Measurements from ENCODE around the gene CACNA2D4.
A peak's percentile ranks its signal among the peaks of the same experiment; 100 is the strongest.

Gene CACNA2D4

DNA sequence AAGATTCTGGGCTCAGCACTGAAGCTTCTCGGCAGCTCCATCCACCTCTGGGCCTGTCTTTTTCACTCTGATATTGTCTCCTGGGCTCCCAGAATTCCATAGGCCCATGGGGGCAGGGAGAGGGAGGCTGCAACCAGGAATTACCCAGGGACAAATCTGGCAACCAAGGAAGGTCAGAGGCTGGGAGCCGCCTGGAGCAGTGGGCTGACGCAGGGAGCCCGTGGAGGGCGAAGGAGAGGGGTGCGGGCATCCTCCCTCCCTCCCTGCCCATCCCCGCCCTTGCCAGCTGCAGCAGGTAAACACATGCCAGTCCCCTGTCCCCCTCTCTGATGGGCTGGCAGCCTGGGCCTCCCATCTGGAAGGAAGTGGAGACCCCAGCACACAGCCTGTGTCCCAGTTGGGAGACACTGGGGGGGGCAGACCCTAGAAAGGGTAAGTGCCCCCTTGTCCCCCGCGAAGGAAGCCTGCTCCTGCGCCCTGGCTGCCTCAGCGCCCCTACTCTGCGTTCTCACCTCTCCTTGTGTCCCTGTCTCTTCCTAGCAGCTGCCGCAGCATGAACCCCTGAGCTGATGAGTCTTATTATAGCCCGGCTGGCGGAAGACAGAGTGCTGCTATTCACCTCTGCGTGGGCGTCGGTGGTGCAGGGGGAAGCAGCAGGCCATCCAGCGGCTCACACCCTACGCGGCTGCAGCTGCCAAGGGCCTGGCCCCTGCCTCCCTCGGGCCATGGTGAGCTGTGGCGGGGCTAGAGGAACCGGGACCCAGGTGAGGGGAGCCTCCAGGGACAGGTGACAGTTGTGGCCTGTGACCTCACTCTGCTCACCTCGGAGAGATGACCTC, 91.4 kb downstream of the CACNA2D4 start:
- H3K9ac ChIP-seq = peak overlapping the region in 10 of 11 experiments; percentile 21 to 78 (median 59); a peak in 17 of 22 replicates
- H3K4me1 ChIP-seq = peaks cover 66 to 100% (median 100%) of the 10 kb centered on the region in 10 experiments
- TF ChIP-seq Cebpa-rat (IDR thresholded peaks at IDR 0.05) = no peak

DNA sequence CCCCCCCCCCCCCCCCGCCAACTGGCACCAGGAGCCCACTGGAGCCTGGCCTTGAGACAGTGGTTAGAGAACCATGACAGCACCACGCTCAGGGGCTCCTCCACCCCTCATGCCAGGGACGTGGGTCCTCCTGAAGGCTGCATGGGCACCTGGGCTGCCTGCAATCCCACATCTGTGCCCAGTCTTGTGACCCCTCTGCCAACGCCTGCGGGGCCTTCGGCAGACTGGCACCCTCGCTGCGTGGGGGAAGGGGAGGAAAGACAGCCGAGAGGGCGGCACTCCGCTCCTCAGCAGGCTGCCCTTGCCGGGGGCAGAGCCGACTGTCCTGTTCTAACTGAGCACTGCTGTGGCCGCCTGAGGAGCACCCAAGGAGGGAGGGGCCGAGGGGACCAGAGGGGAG, 92.1 kb downstream of the CACNA2D4 start:
- Histone ChIP-seq H3K36me3 (peaks cover 0 to 4% (median 0%) of the 10 kb centered on the region in 11 experiments; a peak in 2 of 22 replicates), H3K9me3 (replicated peaks in 1 of 11) (no peaks in the 10 kb centered on the region), H3K4me3 (peak overlapping the region in 2 of 10 experiments; percentile 38 to 45; a peak in 3 of 20 replicates), H3K4me2 (peak overlapping the region; percentile 82 to 97 (median 96)), H3K9ac (peak overlapping the region in 9 of 11 experiments; percentile 29 to 78 (median 61); a peak in 15 of 22 replicates), H3K4me1 (peaks cover 66 to 100% (median 100%) of the 10 kb centered on the region in 10 experiments), H3K27me3 (peaks cover 0 to 4% (median 0%) of the 10 kb centered on the region in 11 experiments; a peak in 8 of 22 replicates), H4K20me1 (no peaks in the 10 kb centered on the region), H3K27ac (peak overlapping the region in 8 of 11 experiments; percentile 46 to 84 (median 72); a peak in 16 of 22 replicates)
- no peak for TF ChIP-seq Cebpa-rat (IDR thresholded peaks at IDR 0.05)

More for the DNA sequence above, 91.4 kb downstream of the CACNA2D4 start:
- Histone ChIP-seq H3K27me3 (no peaks in the 10 kb centered on the region), H3K4me3 (peak overlapping the region in 5 of 10 experiments; percentile 26 to 45 (median 38); a peak in 9 of 20 replicates), H3K4me2 (peak overlapping the region; percentile 82 to 97 (median 96)), H4K20me1 (no peaks in the 10 kb centered on the region), H3K9me3 (replicated peaks in 1 of 11) (no peaks in the 10 kb centered on the region), H3K36me3 (peaks cover 0 to 4% (median 0%) of the 10 kb centered on the region in 11 experiments; a peak in 2 of 22 replicates), H3K27ac (peak overlapping the region in 9 of 11 experiments; percentile 9 to 84 (median 66); a peak in 17 of 22 replicates)

DNA sequence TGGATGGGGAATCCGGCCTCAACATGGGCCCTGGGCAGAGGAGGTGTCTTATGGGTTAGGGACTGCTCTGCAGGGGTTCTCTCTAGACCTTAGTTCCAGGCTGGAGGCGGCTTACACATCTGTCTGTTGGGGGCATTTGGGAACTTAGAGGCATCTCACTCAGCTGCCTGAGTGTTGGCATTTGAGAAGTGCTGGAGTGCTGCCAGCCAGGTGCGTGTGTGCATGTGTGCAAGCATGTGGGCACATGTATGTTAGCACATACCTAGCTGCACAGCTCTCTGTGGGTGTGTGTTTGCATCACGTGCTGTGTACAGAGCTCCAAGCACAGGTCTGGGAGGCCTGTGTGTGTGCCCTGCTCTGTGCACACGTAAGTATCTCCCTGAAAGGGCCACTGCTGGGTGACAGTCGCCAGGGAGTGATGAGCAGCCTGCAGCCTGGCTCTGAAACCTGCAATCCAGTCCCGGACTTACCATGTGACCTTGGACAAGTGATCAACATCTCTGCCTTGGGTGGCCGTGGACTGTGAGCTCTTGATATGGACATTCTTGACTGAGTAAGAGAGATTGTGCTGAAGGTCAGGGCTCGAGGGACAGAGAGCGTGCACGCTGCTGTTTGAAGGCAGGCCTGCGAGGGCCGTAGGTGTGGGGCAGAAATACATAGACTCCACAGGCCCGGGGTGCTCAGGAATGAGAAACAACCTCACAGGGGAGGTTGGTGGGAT, 92.9 kb downstream of the CACNA2D4 start:
- Histone ChIP-seq H3K27me3 (peaks cover 0 to 13% (median 0%) of the 10 kb centered on the region in 11 experiments; a peak in 9 of 22 replicates), H3K36me3 (no peaks in the 10 kb centered on the region; a peak in 1 of 22 replicates), H3K9ac (peak overlapping the region in 4 of 11 experiments; percentile 72 to 78 (median 75); a peak in 8 of 22 replicates), H3K27ac (peak overlapping the region in 6 of 11 experiments; percentile 57 to 84 (median 79); a peak in 8 of 22 replicates), H3K4me2 (peak overlapping the region in 10 of 11 experiments; percentile 16 to 97 (median 96); a peak in 19 of 22 replicates), H3K9me3 (replicated peaks in 1 of 11) (no peaks in the 10 kb centered on the region), H3K4me3 (no peak overlapping the region), H4K20me1 (no peaks in the 10 kb centered on the region), H3K4me1 (peaks cover 66 to 100% (median 100%) of the 10 kb centered on the region in 10 experiments)
- TF ChIP-seq Cebpa-rat (IDR thresholded peaks at IDR 0.05) = no peak

DNA sequence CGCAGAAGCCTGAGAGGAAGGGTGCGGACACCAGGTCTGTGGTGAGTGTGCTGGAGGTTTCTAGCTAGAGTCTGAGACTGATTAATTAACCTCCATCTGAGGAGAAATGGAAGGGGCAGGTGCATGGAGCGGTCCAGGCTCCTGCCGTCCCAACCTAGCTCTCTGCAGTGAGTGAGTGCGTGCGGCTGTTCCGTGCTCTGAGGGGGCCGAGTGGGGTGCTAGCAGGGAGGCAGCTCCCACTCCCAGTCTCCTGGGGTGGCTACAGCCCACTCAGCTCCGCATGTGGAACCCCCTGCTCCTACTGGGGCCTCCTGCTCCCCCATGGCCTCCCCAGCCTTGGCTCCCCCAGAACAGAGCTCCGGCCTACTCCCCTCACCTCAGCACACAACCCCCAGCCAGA, 95.2 kb downstream of the CACNA2D4 start:
- TF ChIP-seq Cebpa-rat (IDR thresholded peaks at IDR 0.05) = no peak
- no peaks in the 10 kb centered on the region for H3K36me3 ChIP-seq
- peaks cover 66 to 94% (median 94%) of the 10 kb centered on the region in 10 experiments for H3K4me1 ChIP-seq
- no peaks in the 10 kb centered on the region for H4K20me1 ChIP-seq
- peak overlapping the region in 7 of 11 experiments; percentile 18 to 82 (median 79); a peak in 11 of 22 replicates for H3K27ac ChIP-seq
- peaks cover 0 to 25% (median 0%) of the 10 kb centered on the region in 11 experiments; a peak in 9 of 22 replicates for H3K27me3 ChIP-seq
- peak overlapping the region in 5 of 11 experiments; percentile 60 to 79 (median 76); a peak in 10 of 22 replicates for H3K9ac ChIP-seq
- peak overlapping the region; percentile 80 to 97 (median 95) for H3K4me2 ChIP-seq
- peak overlapping the region in 1 of 10 experiments; percentile 28; a peak in 1 of 20 replicates for H3K4me3 ChIP-seq
- no peaks in the 10 kb centered on the region for H3K9me3 ChIP-seq (replicated peaks in 1 of 11)

DNA sequence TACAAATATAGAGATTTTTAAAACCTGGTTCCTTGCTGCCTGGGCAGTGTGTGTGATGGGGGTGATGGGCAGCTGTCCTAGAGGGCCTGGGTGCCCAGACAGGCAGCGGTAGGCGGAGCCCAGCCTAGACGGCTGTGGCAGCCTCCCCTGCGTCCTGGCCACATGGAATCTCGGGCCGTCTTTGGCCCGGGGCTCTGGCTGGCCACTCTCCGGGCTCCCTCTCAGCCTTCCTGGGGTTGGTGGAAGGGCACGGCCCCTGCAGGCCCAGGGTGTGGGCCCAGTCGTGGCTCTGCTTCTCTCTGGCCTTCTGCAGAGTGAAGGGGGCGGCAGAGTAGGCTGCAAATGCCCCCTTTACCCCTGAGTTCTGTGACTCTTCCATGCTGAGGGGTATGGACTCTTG, 95.8 kb downstream of the CACNA2D4 start:
- Histone ChIP-seq H4K20me1 (no peaks in the 10 kb centered on the region), H3K4me1 (peaks cover 61 to 89% (median 89%) of the 10 kb centered on the region in 10 experiments)
- no peak for TF ChIP-seq Cebpa-rat (IDR thresholded peaks at IDR 0.05)

DNA sequence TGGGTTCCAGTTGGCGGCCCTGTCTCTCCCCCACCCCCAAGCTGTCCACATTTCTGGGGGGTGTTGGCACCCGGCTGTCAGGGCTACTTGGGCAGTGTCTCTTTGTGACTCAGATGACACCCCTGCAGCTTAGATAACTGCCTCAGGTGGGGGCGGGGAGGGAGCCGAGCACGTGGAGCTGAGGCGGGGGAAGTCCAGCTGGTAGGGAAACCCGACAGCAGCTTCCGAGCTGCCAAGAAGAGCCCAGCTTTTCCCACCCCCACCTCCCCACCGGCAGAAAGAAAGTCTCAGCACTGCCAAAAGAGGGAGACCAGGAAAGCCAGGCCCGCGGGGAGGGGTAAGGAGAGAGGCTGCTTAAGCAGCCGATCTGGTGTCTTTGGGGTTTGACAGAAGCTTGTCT, 96.6 kb downstream of the CACNA2D4 start:
- peaks cover 0 to 25% (median 0%) of the 10 kb centered on the region in 11 experiments; a peak in 9 of 22 replicates for H3K27me3 ChIP-seq
- peak overlapping the region; percentile 80 to 97 (median 95) for H3K4me2 ChIP-seq

More for the DNA sequence above, 95.8 kb downstream of the CACNA2D4 start:
- Histone ChIP-seq H3K4me3 (peak overlapping the region in 3 of 10 experiments; percentile 28 to 52 (median 44); a peak in 2 of 20 replicates), H3K27ac (peak overlapping the region in 9 of 11 experiments; percentile 19 to 82 (median 69); a peak in 14 of 22 replicates), H3K4me2 (peak overlapping the region; percentile 80 to 97 (median 95)), H3K9me3 (replicated peaks in 1 of 11) (0 out of 22 replicates have a peak, but pooled peaks cover 0 to 3% (median 0%) of the 10 kb centered on the region in 11 experiments), H3K36me3 (no peaks in the 10 kb centered on the region), H3K27me3 (peaks cover 0 to 25% (median 0%) of the 10 kb centered on the region in 11 experiments; a peak in 9 of 22 replicates), H3K9ac (peak overlapping the region in 10 of 11 experiments; percentile 32 to 79 (median 66); a peak in 15 of 22 replicates)

DNA sequence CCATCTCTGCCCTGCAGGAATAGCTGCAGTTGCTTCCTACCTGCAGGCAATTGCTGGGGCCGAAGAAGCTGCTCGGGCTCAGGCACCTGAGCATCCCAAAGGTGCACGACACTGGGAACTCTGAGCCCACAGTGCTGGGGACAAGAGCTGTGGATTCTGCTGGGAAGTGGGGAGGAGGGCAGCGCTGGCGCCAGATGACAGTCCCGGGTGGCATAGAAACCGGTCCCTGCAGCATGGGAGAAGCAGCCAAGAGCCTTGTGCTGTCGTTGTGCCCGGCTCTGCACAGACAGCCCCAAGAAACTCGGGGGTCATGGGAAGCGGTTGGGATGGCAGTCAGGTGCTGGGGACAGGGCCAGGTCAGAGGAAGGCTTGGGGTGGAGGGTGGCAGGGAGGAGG, 97.6 kb downstream of the CACNA2D4 start:
- peak overlapping the region in 4 of 11 experiments; percentile 79 to 82 (median 80); a peak in 7 of 22 replicates for H3K27ac ChIP-seq
- peaks cover 0 to 25% (median 0%) of the 10 kb centered on the region in 11 experiments; a peak in 9 of 22 replicates for H3K27me3 ChIP-seq
- H3K9ac ChIP-seq = peak overlapping the region in 6 of 11 experiments; percentile 48 to 79 (median 75); a peak in 10 of 22 replicates
- no peaks in the 10 kb centered on the region for H3K36me3 ChIP-seq
- peak overlapping the region in 9 of 10 experiments; percentile 15 to 52 (median 36); a peak in 12 of 20 replicates for H3K4me3 ChIP-seq
- H3K4me2 ChIP-seq = peak overlapping the region; percentile 80 to 97 (median 95)
- 0 out of 22 replicates have a peak, but pooled peaks cover 0 to 3% (median 0%) of the 10 kb centered on the region in 11 experiments for H3K9me3 ChIP-seq (replicated peaks in 1 of 11)
- no peak for TF ChIP-seq Cebpa-rat (IDR thresholded peaks at IDR 0.05)
- H3K4me1 ChIP-seq = peaks cover 60 to 86% (median 85%) of the 10 kb centered on the region in 10 experiments
- no peaks in the 10 kb centered on the region for H4K20me1 ChIP-seq

More for the DNA sequence above, 96.6 kb downstream of the CACNA2D4 start:
- Histone ChIP-seq H3K4me3 (peak overlapping the region in 4 of 10 experiments; percentile 28 to 52 (median 42); a peak in 7 of 20 replicates), H3K36me3 (no peaks in the 10 kb centered on the region), H3K9ac (peak overlapping the region; percentile 25 to 79 (median 63); a peak in 20 of 22 replicates), H4K20me1 (no peaks in the 10 kb centered on the region), H3K4me1 (peaks cover 57 to 86% (median 85%) of the 10 kb centered on the region in 10 experiments), H3K9me3 (replicated peaks in 1 of 11) (0 out of 22 replicates have a peak, but pooled peaks cover 0 to 3% (median 0%) of the 10 kb centered on the region in 11 experiments), H3K27ac (peak overlapping the region in 10 of 11 experiments; percentile 19 to 82 (median 68); a peak in 19 of 22 replicates)
- no peak for TF ChIP-seq Cebpa-rat (IDR thresholded peaks at IDR 0.05)
